Measurements from ENCODE around the gene FAHD2B.
"Not testable (repeated sequence)": the region's sequence is repeated elsewhere in the genome, so short reads cannot be mapped to it uniquely, and the experiment has no call there.

Gene FAHD2B

GRCh38 chr2:97068074-97068473 lies 26.6 kb downstream of the FAHD2B start:
- DNase-seq (ENCODE audit: low spot score), result no peak

- peak; percentile 12 for DNase-seq (ENCODE audit: low spot score)
Measured at GRCh38 chr2:97067279-97068004, 27.2 kb downstream of the FAHD2B start.

GRCh38 chr2:97066030-97066429 lies 28.7 kb downstream of the FAHD2B start:
- DNase-seq (ENCODE audit: low spot score), result not testable (repeated sequence)

GRCh38 chr2:97062020-97062419 lies 32.7 kb downstream of the FAHD2B start:
- DNase-seq (ENCODE audit: low spot score), result not testable (repeated sequence)

- not testable (repeated sequence) for DNase-seq (ENCODE audit: low spot score)
Measured at GRCh38 chr2:97059782-97060181, 34.9 kb downstream of the FAHD2B start.

GRCh38 chr2:97056150-97056549 lies 38.5 kb downstream of the FAHD2B start:
- DNase-seq (ENCODE audit: low spot score), result not testable (repeated sequence)

GRCh38 chr2:97050032-97050431 lies 44.6 kb downstream of the FAHD2B start:
- DNase-seq (ENCODE audit: low spot score), result not testable (repeated sequence)

- not testable (repeated sequence) for DNase-seq (ENCODE audit: low spot score)
Measured at GRCh38 chr2:97048448-97048847, 46.2 kb downstream of the FAHD2B start.

GRCh38 chr2:97046676-97047075 lies 48.0 kb downstream of the FAHD2B start:
- not testable (repeated sequence) for DNase-seq (ENCODE audit: low spot score)

- not testable (repeated sequence) for DNase-seq (ENCODE audit: low spot score)
Measured at GRCh38 chr2:97045895-97046499, 48.7 kb downstream of the FAHD2B start.

All from AG20443 (cell line).